Loucy (cell line): Measurements from ENCODE around the gene ADD1.

Experiments used
- CTCF ChIP-seq: fragments of 200-600 bp; sonication (generic); conservative IDR thresholded peaks from 2 replicates; pipeline ENCODE4 v1.5.1; 2014; ENCODE audit warnings: mild to moderate bottlenecking, antibody characterized with exemption, low read length
- EZH2phosphoT487 ChIP-seq: fragments of 200-600 bp; IDR thresholded peaks from 2 replicates; pipeline ENCODE4 v1.6.1; 2018; ENCODE audit warnings: antibody characterized with exemption, mild to moderate bottlenecking, moderate library complexity, borderline replicate concordance

GRCh38 chr4:2852481-2852921 is 8.9 kb downstream of the ADD1 start:
- TF ChIP-seq CTCF (no peak), EZH2phosphoT487 (no peak)
